Ovary (tissue), 9 donors: ENCODE measurements around the gene UPF1. TPM values are rescaled to one million over a fixed set of nuclear protein-coding genes. Genes with fewer than 3 reads are reported as not detected.

Source experiments
- DNase-seq, 5 donors: peaks; one replicate each; pipeline ENCODE4 v3.0.0-alpha.2; 2019 to 2020
- H3K27ac ChIP-seq, 2 donors: fragments of 200-600 bp; one replicate each; pipeline versions ENCODE4 v1.5.1 to v1.8.0; 2019 to 2022
- H3K27me3 ChIP-seq: fragments of 200-600 bp; one replicate; pipeline ENCODE4 v1.8.0; 2022
- H3K36me3 ChIP-seq: fragments of 200-600 bp; sonication (generic); one replicate; pipeline ENCODE4 v1.5.1; 2019
- H3K4me1 ChIP-seq: one replicate; pipeline ENCODE4 v1.8.1; 2013; ENCODE audit warnings: mild to moderate bottlenecking, moderate library complexity; ENCODE audit not compliant: insufficient read depth
- H3K4me3 ChIP-seq: fragments of 200-600 bp; sonication (generic); one replicate; pipeline ENCODE4 v1.5.1; 2017
- H3K9me3 ChIP-seq, 2 donors: fragments of 200-600 bp in 1 of 2; sonication (generic) in 1 of 2; one replicate each; pipeline versions ENCODE4 v1.5.1 to v1.8.1; 2013 to 2019; ENCODE audit warnings: mild to moderate bottlenecking in 1 of 2, moderate library complexity in 1 of 2
- EP300 ChIP-seq: sonication (generic); formaldehyde crosslinking; IDR thresholded peaks from one replicate; pipeline ENCODE4 v1.6.1; 2017; ENCODE audit warnings: antibody characterized with exemption
- POLR2A ChIP-seq: fragments of 450-650 bp; IDR thresholded peaks from one replicate; pipeline ENCODE4 v1.6.1; 2017; ENCODE audit warnings: antibody characterized with exemption, mild to moderate bottlenecking, moderate library complexity
- WGBS, 3 donors: extraction: QIAGEN DNeasy Blood & Tissue Kit in 1 of 3; methylation state at CpG; one replicate each; pipeline versions ENCODE4 v1.1.5 to v1.1.7; 2013 to 2017; 5-methylcytosine and 5-hydroxymethylcytosine counted together
- intact Hi-C, 4 donors: fragments of 100-400 bp; cut with DNase I; formaldehyde crosslinking; loops; one replicate each; pipeline versions ENCODE4 v1.11.0 to v1.15.1; 2022 to 2023
- polyA plus RNA-seq, 2 donors: library from polyadenylated mRNA; stranded (reverse); fragments of 200-250 nt in 1 of 2; fragments of 350-450 nt in 1 of 2; fragmentation: Illumina TruSeq in 1 of 2; extraction: RNeasy Lipid Tissue Mini Kit (QIAGEN cat#74804) in 1 of 2; gene quantifications; one replicate each; pipeline ENCODE4 v1.2.3, GENCODE V29; 2013 to 2014
- total RNA-seq, 7 donors: library from RNA; depleted of rRNA in 2 of 7; stranded (reverse); fragments of >200 nt in 2 of 7; fragmentation: NEBNext Ultra II Directional in 3 of 7; extraction: Animal tissue kit (Norgen Biotek cat#: 25700) in 3 of 7; gene quantifications; one replicate each; pipeline versions ENCODE4 v1.1.0 to v1.2.4, GENCODE V29; 2016 to 2023
- TF ChIP-seq, protein P1 (sequence below), 3 donors: fragments of 450-650 bp in 2 of 3; fragments of 200-600 bp in 1 of 3; IDR thresholded peaks; one replicate each; pipeline versions ENCODE4 v1.5.1 to v1.8.0; 2016 to 2022; ENCODE audit warnings: antibody characterized with exemption in 3 of 3, mild to moderate bottlenecking in 1 of 3
- donor health status: DM: no; HTN: no; CAD: no; lungs with moderate emphysema.
- donor health status: DM: no; HTN: no; CAD: no.
- donor health status: Bipolar disorder and iron deficiency.
- donor health status: DM: yes; HTN: yes; CAD: no.
- donor health status: DM: no; HTN: no; CAD: no.
- donor health status: DM: yes; HTN: yes; CAD: no.

The UPF1 gene
- total and polyA plus RNA-seq, 9 donors = 35.4 to 89.0 (median 59.7) TPM

GRCh38 chr19:18895038-18895823, 63.5 kb downstream of the UPF1 start:
- DNase-seq = peak in 1 of 5 donors; percentile 46
- TF ChIP-seq EP300 (no peak), POLR2A (no peak)
- TF ChIP-seq, protein P1, sequence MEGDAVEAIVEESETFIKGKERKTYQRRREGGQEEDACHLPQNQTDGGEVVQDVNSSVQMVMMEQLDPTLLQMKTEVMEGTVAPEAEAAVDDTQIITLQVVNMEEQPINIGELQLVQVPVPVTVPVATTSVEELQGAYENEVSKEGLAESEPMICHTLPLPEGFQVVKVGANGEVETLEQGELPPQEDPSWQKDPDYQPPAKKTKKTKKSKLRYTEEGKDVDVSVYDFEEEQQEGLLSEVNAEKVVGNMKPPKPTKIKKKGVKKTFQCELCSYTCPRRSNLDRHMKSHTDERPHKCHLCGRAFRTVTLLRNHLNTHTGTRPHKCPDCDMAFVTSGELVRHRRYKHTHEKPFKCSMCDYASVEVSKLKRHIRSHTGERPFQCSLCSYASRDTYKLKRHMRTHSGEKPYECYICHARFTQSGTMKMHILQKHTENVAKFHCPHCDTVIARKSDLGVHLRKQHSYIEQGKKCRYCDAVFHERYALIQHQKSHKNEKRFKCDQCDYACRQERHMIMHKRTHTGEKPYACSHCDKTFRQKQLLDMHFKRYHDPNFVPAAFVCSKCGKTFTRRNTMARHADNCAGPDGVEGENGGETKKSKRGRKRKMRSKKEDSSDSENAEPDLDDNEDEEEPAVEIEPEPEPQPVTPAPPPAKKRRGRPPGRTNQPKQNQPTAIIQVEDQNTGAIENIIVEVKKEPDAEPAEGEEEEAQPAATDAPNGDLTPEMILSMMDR (IDR thresholded peaks at IDR 0.05) = peak in 1 of 3 donors; percentile 6
- H3K4me3 ChIP-seq = peak overlapping the region; percentile 30
- no peaks in the 10 kb centered on the region for H3K27me3 ChIP-seq
- no peaks in the 10 kb centered on the region for H3K9me3 ChIP-seq
- no peaks in the 10 kb centered on the region for H3K36me3 ChIP-seq
- peaks cover 4% of the 10 kb centered on the region for H3K4me1 ChIP-seq
- WGBS, 3 donors = 1% methylated on average over 60 to 72 of the region's 72 CpGs
- intact Hi-C loops = no loop called here
- H3K27ac ChIP-seq = no peak overlapping the region

- no peaks in the 10 kb centered on the region for H3K36me3 ChIP-seq
- TF ChIP-seq POLR2A (no peak), EP300 (no peak)
- TF ChIP-seq, protein P1 (IDR thresholded peaks at IDR 0.05) = no peak
- no peak within 1 kb of the TSS for H3K27ac ChIP-seq
- WGBS, 3 donors = 0 to 1% (median 1%) methylated on average over 21 to 89 of the region's 89 CpGs
- no peaks in the 10 kb centered on the region for H3K9me3 ChIP-seq
- no peaks in the 10 kb centered on the region for H3K27me3 ChIP-seq
- peak in 1 of 5 donors; percentile 51 for DNase-seq
- intact Hi-C loops = no loop called here
- peaks cover 4% of the 10 kb centered on the region for H3K4me1 ChIP-seq
- H3K4me3 ChIP-seq = peak within 1 kb of the TSS; percentile 30
Observed at GRCh38 chr19:18895824-18896341, 64.1 kb downstream of the UPF1 start, which contains the start of gene CERS1. TSS of gene CERS1 (minus strand) at chr19:18896158. CDS start at chr19:18896072, 86 bp downstream.

DNA sequence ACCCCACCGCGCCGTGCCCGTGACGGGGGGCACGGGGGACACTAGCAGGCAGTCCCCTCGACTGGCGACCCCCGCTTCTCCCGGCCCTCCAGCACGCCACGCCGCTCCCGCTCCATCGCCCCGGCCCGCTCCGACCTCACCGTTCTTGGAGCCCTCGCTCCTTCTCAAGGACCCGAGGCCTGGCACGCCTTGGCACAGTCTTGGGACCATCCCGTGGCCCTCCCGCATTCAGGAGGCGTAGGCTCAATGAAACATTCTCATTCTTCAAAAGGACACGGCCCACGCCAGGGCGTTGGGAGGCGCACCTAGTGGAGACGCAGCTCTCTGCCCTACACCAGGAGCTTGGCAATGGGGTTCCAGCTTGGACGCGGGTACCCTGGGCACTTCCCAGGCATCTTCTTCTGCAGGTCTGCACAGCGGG, 64.7 kb downstream of the UPF1 start:
- no peak overlapping the region for H3K4me3 ChIP-seq
- no peaks in the 10 kb centered on the region for H3K36me3 ChIP-seq
- H3K9me3 ChIP-seq = no peaks in the 10 kb centered on the region
- TF ChIP-seq POLR2A = no peak
- WGBS, 3 donors = 5 to 25% (median 14%) methylated on average over 22 to 33 of the region's 33 CpGs
- H3K27ac ChIP-seq = no peak overlapping the region
- no peaks in the 10 kb centered on the region for H3K27me3 ChIP-seq
- DNase-seq = no peak
- peaks cover 4% of the 10 kb centered on the region for H3K4me1 ChIP-seq
- intact Hi-C loops = no loop called here

DNA sequence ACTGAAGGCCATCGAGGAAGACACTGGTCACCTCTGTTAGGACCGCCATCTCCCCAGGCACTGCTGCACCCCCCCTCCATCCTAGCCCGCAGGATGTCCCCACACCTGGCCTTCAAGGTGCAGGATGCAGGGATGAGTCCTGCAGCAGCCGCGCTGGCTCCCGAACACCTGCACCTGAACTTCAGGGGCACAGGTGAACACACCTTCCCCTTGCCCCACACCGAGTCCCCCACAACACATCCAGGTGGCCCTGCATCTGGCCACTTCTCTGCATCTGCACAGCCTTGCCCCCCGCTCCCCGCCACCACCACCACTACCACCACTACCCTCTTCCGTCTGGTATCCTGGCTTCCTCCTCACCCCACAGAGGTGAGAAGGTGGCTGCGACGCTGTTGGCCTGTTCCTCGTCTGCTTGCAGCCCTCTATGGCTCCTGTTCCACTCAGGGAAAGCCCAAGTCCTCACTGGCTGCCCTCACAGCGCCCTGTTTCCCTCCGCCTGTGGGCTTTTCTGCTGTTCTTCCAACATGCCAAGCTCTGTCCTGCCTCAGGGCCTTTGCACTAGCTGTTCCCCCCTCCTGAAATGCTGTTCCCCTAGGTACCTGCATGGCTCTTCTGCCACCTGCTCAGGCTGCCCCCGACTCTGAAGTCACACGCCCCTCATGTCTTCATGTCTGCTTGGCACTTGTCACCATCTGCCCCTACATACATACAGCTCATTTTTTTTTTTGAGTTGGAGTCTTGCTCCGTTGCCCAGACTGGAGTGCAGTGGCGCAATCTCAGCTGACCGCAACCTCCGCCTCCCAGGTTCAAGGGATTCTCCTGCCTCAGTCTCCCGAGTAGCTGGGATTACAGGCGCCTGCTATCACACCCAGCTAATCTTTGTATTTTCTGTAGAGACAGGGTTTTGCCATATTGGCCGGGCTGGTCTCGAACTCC, 65.6 kb downstream of the UPF1 start:
- intact Hi-C loops = no loop called here
- Histone ChIP-seq H3K9me3 (no peaks in the 10 kb centered on the region), H3K4me3 (no peak overlapping the region), H3K27me3 (no peaks in the 10 kb centered on the region), H3K36me3 (no peaks in the 10 kb centered on the region), H3K27ac (no peak overlapping the region), H3K4me1 (peaks cover 4% of the 10 kb centered on the region)
- DNase-seq = no peak
- WGBS, 3 donors = 92 to 95% (median 94%) methylated on average over 25 of the region's 25 CpGs
- no peak for TF ChIP-seq EP300
- TF ChIP-seq, protein P1 (IDR thresholded peaks at IDR 0.05) = no peak
- TF ChIP-seq POLR2A = no peak
